Measurements from ENCODE around the gene TRH. TPM values are rescaled to one million over a fixed set of nuclear protein-coding genes. Genes with fewer than 3 reads are reported as not detected.
"Not testable (repeated sequence)": the region's sequence is repeated elsewhere in the genome, so short reads cannot be mapped to it uniquely, and the experiment has no call there.

The TRH gene
- total RNA-seq, 1 experiment from 2014 or later, result not detected

GRCh38 chr3:129992781-129993180 is 18.3 kb downstream of the TRH start:
- intact Hi-C loops (cut with micrococcal nuclease; ENCODE audit: unreplicated experiment), result loop anchor here (10.0 kb wide), 1 partner anchor 498 kb away; no protein-coding TSS in a partner anchor
- Histone ChIP-seq H3K36me3 (ENCODE audit: insufficient read depth, low read length, poor library complexity, severe bottlenecking) (no peaks in the 10 kb centered on the region), H3K4me1 (ENCODE audit: insufficient read depth, low read length, poor library complexity, severe bottlenecking) (no peaks in the 10 kb centered on the region), H3K4me3 (ENCODE audit: low read depth, low read length, poor library complexity, severe bottlenecking) (no peak overlapping the region), H3K27ac (ENCODE audit: low read depth, low read length, poor library complexity, severe bottlenecking) (no peak overlapping the region), H3K27me3 (replicated peaks; ENCODE audit: insufficient read depth, low read depth, low read length, poor library complexity) (peaks cover 14% of the 10 kb centered on the region), H3K9me3 (ENCODE audit: low read depth, low read length, poor library complexity, severe bottlenecking) (no peaks in the 10 kb centered on the region)
- TF ChIP-seq CTCF (conservative IDR thresholded peaks at IDR 0.05; ENCODE audit: low read depth, low read length) (peak; percentile 36), EZH2 (IDR thresholded peaks at IDR 0.05; ENCODE audit: borderline replicate concordance, low read depth, low read length, poor library complexity, severe bottlenecking) (no peak)
- ChIA-PET CTCF (no interaction called here), POLR2A (ENCODE audit: low non-redundant PET) (no interaction called here)
- DNase-seq (ENCODE audit: low spot score), result no peak
- no TSS peak for BruUV-seq (replicated peaks)

- Histone ChIP-seq H3K27me3 (replicated peaks; ENCODE audit: insufficient read depth, low read depth, low read length, poor library complexity) (peaks cover 20% of the 10 kb centered on the region), H3K4me1 (ENCODE audit: insufficient read depth, low read length, poor library complexity, severe bottlenecking) (no peaks in the 10 kb centered on the region), H3K9me3 (ENCODE audit: low read depth, low read length, poor library complexity, severe bottlenecking) (no peaks in the 10 kb centered on the region), H3K36me3 (ENCODE audit: insufficient read depth, low read length, poor library complexity, severe bottlenecking) (no peaks in the 10 kb centered on the region), H3K27ac (ENCODE audit: low read depth, low read length, poor library complexity, severe bottlenecking) (no peak overlapping the region), H3K4me3 (ENCODE audit: low read depth, low read length, poor library complexity, severe bottlenecking) (no peak overlapping the region)
- ChIA-PET CTCF (interaction anchor here (0.6 kb wide), 1 partner anchor 157 kb away, joined by 6 read pairs; no protein-coding TSS in a partner anchor), POLR2A (ENCODE audit: low non-redundant PET) (no interaction called here)
- TF ChIP-seq EZH2 (IDR thresholded peaks at IDR 0.05; ENCODE audit: borderline replicate concordance, low read depth, low read length, poor library complexity, severe bottlenecking) (no peak), CTCF (conservative IDR thresholded peaks at IDR 0.05; ENCODE audit: low read depth, low read length) (no peak)
- intact Hi-C loops (cut with micrococcal nuclease; ENCODE audit: unreplicated experiment), result loop anchor here (10.0 kb wide), 1 partner anchor 500 kb away; no protein-coding TSS in a partner anchor
- DNase-seq (ENCODE audit: low spot score), result peak; percentile 9
- BruUV-seq (replicated peaks), result no TSS peak
Measured at GRCh38 chr3:129994883-129995559, 20.5 kb downstream of the TRH start.

GRCh38 chr3:129996073-129996472 is 21.6 kb downstream of the TRH start:
- Histone ChIP-seq H3K27ac (ENCODE audit: low read depth, low read length, poor library complexity, severe bottlenecking) (no peak overlapping the region), H3K9me3 (ENCODE audit: low read depth, low read length, poor library complexity, severe bottlenecking) (no peaks in the 10 kb centered on the region), H3K4me1 (ENCODE audit: insufficient read depth, low read length, poor library complexity, severe bottlenecking) (no peaks in the 10 kb centered on the region), H3K36me3 (ENCODE audit: insufficient read depth, low read length, poor library complexity, severe bottlenecking) (no peaks in the 10 kb centered on the region), H3K27me3 (replicated peaks; ENCODE audit: insufficient read depth, low read depth, low read length, poor library complexity) (peaks cover 20% of the 10 kb centered on the region), H3K4me3 (ENCODE audit: low read depth, low read length, poor library complexity, severe bottlenecking) (no peak overlapping the region)
- CTCF ChIA-PET, result no interaction called here
- POLR2A ChIA-PET (ENCODE audit: low non-redundant PET), result no interaction called here
- no TSS peak for BruUV-seq (replicated peaks)
- intact Hi-C loops (cut with micrococcal nuclease; ENCODE audit: unreplicated experiment), result loop anchor here (10.0 kb wide), 1 partner anchor 501 kb away; no protein-coding TSS in a partner anchor
- TF ChIP-seq CTCF (conservative IDR thresholded peaks at IDR 0.05; ENCODE audit: low read depth, low read length), result no peak
- DNase-seq (ENCODE audit: low spot score), result no peak

GRCh38 chr3:129999176-129999575 is 24.7 kb downstream of the TRH start:
- intact Hi-C loops (cut with micrococcal nuclease; ENCODE audit: unreplicated experiment), result loop anchor here (10.0 kb wide), 1 partner anchor 504 kb away; no protein-coding TSS in a partner anchor
- CTCF ChIA-PET; H3K27ac ChIP-seq (ENCODE audit: low read depth, low read length, poor library complexity, severe bottlenecking); BruUV-seq (replicated peaks); POLR2A ChIA-PET (ENCODE audit: low non-redundant PET); H3K9me3 ChIP-seq (ENCODE audit: low read depth, low read length, poor library complexity, severe bottlenecking); DNase-seq (ENCODE audit: low spot score); H3K36me3 ChIP-seq (ENCODE audit: insufficient read depth, low read length, poor library complexity, severe bottlenecking); H3K4me1 ChIP-seq (ENCODE audit: insufficient read depth, low read length, poor library complexity, severe bottlenecking); H3K4me3 ChIP-seq (ENCODE audit: low read depth, low read length, poor library complexity, severe bottlenecking): not testable (repeated sequence)
- peaks cover 17% of the 10 kb centered on the region for H3K27me3 ChIP-seq (replicated peaks; ENCODE audit: insufficient read depth, low read depth, low read length, poor library complexity)

Data from A673 (cell line).